RPMI7951 (cell line): Measurements from ENCODE around the gene RNF175. TPM values are rescaled to one million over a fixed set of nuclear protein-coding genes. Genes with fewer than 3 reads are reported as not detected.
A peak's percentile ranks its signal among the peaks of the same experiment; 100 is the strongest.
"Not testable (repeated sequence)": the region's sequence is repeated elsewhere in the genome, so short reads cannot be mapped to it uniquely, and the experiment has no call there.

Experiments used
- DNase-seq: peaks from one replicate; pipeline ENCODE4 v3.0.0-alpha.2; 2012; ENCODE audit warnings: low read depth
- total RNA-seq: library from RNA; depleted of rRNA; stranded (reverse); fragments of >200 nt; shearing (Covaris generic); gene quantifications from 2 replicates; pipeline ENCODE4 v1.2.3, GENCODE V29; 2014; rRNA removed

RNF175 gene
- total RNA-seq, 1 experiment from 2014 or later, result 3.7 TPM

DNA sequence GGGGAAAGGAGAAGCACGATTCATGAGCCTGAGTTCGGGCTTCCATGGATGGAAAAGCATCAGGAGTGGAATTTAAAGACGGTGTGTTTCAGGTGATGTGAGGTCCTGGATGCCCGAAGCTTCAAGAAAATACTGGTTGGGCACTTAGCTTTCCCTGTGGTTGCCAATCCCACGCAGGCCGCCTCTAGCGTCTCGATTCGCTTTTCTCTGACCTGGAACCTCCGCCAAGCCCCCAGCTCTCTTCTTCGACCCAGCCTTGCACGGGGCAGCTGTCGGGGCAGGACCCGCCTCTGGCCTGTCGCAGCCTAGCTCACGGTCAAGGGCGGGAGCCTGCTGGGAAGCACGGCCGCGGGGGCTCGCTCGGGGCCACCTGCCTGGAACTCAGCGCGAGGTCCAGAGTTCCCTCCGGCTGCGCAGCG is 76.1 kb downstream of the RNF175 start:
- no peak for DNase-seq

DNA sequence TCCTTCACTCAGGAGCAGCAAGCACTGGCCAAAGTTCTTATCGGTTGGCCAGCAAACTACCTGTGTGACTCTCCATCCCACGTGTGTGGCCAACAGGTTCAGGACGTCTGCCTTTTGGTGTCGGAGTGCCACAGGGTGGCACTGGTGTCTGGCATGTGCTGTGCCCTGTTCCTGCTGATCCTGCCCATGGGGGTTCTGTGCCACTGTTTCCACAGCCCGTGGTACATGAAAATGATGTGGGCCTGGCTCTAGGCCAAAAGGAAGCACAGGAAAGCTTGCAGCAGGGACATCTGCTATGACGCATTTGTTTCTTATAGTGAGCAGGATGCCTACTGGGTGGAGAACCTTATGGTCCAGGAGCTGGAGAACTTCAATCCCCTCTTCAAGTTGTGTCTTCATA is 80.3 kb downstream of the RNF175 start:
- no peak for DNase-seq

DNA sequence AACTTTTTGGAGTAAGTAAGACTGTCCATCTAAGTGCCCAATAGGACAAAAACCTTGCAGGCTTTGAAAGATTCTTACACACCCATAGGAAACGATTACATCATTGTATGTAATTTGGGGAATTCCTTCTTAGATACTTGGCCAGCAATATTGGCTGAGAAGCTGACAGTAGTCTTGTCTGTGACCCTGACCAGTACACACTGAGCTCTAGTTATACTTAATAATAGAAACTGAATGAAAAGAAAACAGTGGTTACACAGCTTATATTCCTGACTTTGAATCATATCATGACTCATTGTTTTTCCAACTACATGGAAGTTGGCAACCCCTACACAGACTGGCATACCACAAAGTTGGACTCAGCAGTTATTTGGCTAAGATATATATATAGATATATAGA is 82.8 kb downstream of the RNF175 start:
- DNase-seq, result peak; percentile 87

DNA sequence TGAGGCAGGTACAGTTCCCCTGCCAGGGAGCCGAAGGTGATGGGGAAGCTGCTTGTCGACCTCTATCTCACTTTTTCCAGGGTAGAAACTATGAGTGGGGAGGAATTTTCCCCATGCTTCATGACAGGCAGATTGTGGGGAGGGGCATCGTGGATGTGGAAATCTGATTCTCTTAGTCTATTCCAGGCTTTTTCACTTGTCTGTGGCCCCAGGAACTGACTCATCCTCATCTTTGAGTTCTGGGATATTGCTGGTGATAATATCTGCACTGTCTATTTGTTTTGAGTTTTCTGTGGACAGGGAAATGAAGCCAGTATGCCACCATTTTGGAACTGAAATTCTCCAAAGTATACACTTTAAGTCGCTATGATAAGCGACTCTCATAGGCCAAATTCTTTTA is 83.3 kb downstream of the RNF175 start:
- DNase-seq, result peak; percentile 82

DNA sequence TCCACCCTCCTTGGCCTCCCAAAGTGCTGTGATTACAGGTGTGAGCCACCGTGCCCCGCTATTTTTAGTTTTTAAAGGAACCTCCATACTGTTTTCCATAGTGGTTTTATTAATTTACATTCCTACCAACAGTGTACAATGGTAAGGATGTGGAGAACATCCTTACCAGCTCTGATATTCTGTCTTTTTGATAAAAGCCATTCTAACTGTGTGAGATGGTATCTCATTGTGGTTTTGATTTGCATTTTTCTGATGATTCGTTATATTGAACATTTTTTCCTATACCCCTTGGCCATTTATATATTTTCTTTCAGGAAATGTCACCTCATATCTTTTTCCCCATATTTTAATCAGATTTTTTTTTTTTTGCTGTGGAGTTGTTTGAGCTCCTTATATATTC is 90.0 kb downstream of the RNF175 start:
- DNase-seq, result no peak

DNA sequence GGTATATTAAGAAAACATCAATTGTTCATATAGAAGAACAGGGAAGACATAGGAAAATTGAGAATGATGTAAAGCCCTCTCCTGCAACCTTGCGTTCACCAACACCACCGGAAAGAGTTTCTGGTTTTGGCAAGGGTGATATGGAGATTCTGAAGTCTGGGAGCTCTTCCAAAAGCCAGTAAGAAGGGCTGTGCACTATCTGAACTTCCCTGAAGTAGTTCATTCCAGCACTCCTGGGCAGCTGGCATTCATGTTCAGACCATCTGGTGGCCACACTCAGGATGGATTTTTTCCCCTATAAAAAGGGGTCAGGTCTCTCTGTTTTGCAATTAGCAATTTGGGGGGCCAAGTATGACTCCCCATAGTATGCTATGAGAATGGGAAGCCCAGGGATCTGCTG is 91.2 kb downstream of the RNF175 start:
- peak; percentile 67 for DNase-seq

DNA sequence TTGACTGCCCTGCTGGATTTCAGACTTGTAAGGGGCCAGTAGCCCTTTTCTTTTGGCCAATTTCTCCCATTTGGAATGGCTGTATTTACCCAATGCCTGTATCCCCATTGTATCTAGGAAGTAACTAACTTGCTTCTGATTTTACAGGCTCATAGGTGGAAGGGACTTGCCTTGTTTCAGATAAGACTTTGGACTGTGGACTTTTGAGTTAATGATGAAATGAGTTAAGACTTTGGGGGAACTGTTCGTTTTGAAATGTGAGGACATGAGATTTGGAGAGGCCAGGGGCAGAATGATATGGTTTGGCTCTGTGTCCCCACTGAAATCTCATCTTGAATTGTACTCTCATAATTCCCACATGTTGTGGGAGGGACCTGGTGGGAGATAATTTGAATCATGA is 93.3 kb downstream of the RNF175 start:
- not testable (repeated sequence) for DNase-seq

DNA sequence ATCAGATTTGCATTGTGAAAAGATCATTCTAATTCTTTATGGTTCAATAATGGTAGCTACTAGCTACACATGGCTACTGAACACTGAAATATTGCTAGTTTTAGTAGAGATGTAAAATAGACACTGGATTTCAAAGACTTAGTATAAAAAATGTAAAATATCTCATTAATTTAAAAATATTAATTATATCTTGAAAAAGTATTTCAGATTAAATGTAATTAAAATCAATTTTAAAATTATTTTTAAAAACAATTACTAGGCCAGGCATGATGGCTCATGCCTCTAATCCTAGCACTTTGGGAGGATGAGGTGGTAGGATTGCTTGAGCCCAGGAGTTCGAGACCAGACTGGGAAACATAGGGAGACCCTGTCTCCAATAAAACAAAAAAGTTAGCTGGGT is 96.2 kb downstream of the RNF175 start:
- no peak for DNase-seq

DNA sequence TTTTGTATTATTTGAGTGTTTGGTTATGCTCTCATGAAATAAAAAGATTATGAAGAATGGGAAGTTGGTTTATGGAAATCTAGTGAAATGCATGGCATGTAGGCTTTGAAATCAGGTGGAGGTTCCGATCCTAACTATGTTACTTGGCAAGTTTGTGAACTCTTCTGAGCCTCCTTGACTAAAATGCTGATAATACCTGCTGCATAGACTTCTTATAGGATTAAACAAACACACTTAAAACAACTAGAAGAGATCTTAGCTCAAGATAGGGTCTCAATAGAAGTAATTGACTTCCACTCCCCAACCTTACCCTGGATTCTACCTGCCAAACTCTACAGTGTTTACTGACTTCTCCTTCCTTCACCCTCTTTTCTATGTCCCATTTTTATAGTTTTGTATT is 97.9 kb downstream of the RNF175 start:
- no peak for DNase-seq

DNA sequence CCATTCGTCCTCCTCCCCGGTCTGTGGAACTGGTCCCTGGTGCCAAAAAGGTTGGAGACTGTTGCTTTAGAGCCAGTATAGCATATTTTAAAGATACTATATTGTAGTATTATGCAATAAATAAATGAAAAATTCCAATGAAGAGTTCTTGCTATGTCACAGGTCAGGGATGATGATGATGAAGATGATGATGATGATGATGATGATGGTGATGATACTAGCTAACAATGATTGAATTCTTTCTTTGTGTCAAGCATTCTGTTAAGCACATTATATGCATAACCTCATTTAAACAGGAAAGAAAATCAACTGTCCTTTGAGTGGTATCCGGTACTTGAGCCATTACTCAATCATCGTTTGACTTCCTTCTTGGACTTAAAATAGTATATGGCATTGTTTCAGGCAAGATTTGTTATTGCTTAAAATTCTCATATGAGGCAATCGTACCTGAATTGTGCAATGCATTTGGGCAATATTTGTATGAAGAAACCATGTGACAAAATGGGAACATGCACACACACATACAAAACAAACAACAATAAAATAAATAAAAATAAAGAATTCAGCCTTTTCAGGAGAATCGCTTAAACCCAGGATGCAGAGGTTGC is 98.5 kb downstream of the RNF175 start:
- no peak for DNase-seq

Other genes with a start within 250 kb of the RNF175 start
- gene TLR2, start 75.7 kb downstream of the RNF175 start, total RNA-seq, result 8.8 and 11.3 TPM in 2 replicates
- gene SFRP2, start 29.1 kb upstream of the RNF175 start, total RNA-seq, result 10.5 and 14.9 TPM in 2 replicates